Activated CD4-positive, alpha-beta T cell treated with anti-CD3 and anti-CD28 coated beads, Interleukin-2, amount 10 ng/mL, durations not matched to agents 7 days and 5 days (primary cell): ENCODE results near the gene ZNF771. TPM values are rescaled to one million over a fixed set of nuclear protein-coding genes. Genes with fewer than 3 reads are reported as not detected.
A peak's percentile ranks its signal among the peaks of the same experiment; 100 is the strongest.

Source experiments
- CTCF ChIA-PET: fragments of 350-600 bp; sonication (Branson Sonifier 250); formaldehyde crosslinking; loops from one replicate; lab custom pipeline; 2021; ENCODE audit warnings: antibody characterized with exemption; lab: Charles Lee
- POLR2A ChIA-PET: fragments of 350-600 bp; sonication (Branson Sonifier 250); formaldehyde crosslinking; loops from one replicate; lab custom pipeline; 2021; ENCODE audit warnings: antibody characterized with exemption; lab: Charles Lee
- DNase-seq: peaks from one replicate; pipeline ENCODE4 v3.0.0-alpha.2; 2020
- H3K27ac Mint-ChIP-seq: one replicate; pipeline ENCODE4 v1.8.0; 2021; ENCODE audit warnings: mild to moderate bottlenecking, moderate library complexity, mixed read lengths
- H3K27me3 Mint-ChIP-seq: one replicate; pipeline ENCODE4 v1.8.0; 2021; ENCODE audit warnings: mixed read lengths
- H3K36me3 Mint-ChIP-seq: one replicate; pipeline ENCODE4 v1.8.0; 2021; ENCODE audit warnings: low read depth, mixed read lengths
- H3K4me1 Mint-ChIP-seq: one replicate; pipeline ENCODE4 v1.8.0; 2021; ENCODE audit warnings: mixed read lengths
- H3K4me3 Mint-ChIP-seq: one replicate; pipeline ENCODE4 v1.8.0; 2021; ENCODE audit warnings: mild to moderate bottlenecking, moderate library complexity, mixed read lengths
- H3K9me3 Mint-ChIP-seq: one replicate; pipeline ENCODE4 v1.8.0; 2021; ENCODE audit warnings: mixed read lengths
- total RNA-seq, 2 experiments: library from RNA; stranded (reverse); gene quantifications; one replicate each; pipeline ENCODE4 v1.2.3, GENCODE V29; 2021

The ZNF771 gene
- total RNA-seq, 2 experiments from 2014 or later, result 3.4 to 3.7 TPM

- Mint-ChIP-seq H3K4me3 (peak overlapping the region; percentile 20), H3K36me3 (peaks cover 29% of the 10 kb centered on the region), H3K9me3 (no peaks in the 10 kb centered on the region), H3K27me3 (no peaks in the 10 kb centered on the region), H3K27ac (peak overlapping the region; percentile 20), H3K4me1 (peaks cover 25% of the 10 kb centered on the region)
- CTCF ChIA-PET, result interaction anchor here (1.8 to 2.0 kb wide), 2 partner anchors 10 to 16 kb away, joined by 6 to 7 read pairs; no protein-coding TSS in a partner anchor
- POLR2A ChIA-PET, result no interaction called here
- no peak for DNase-seq
These were observed 20.6 kb downstream of the ZNF771 start for GRCh38 chr16:30428055-30428454.

- H3K27me3 Mint-ChIP-seq, result no peaks in the 10 kb centered on the region
These were observed 21.9 kb downstream of the ZNF771 start for GRCh38 chr16:30429418-30429677.

GRCh38 chr16:30429678-30430427 is 22.4 kb downstream of the ZNF771 start, which contains the start of gene DCTPP1:
DCTPP1 (minus strand) TSS chr16:30430030; CDS start chr16:30429980, 50 bp downstream.
- Mint-ChIP-seq H3K4me3 (no peak within 1 kb of the TSS), H3K9me3 (no peaks in the 10 kb centered on the region), H3K27me3 (no peaks in the 10 kb centered on the region), H3K4me1 (peaks cover 38% of the 10 kb centered on the region), H3K36me3 (peaks cover 19% of the 10 kb centered on the region), H3K27ac (no peak within 1 kb of the TSS)
- peak; percentile 99 for DNase-seq
- ChIA-PET CTCF (interaction anchor here (0.6 to 2.1 kb wide), 54 partner anchors 9 to 375 kb away, joined by 3 to 17 read pairs (median 4); partner anchors contain the start of genes ITGAL, SEPTIN1, TBC1D10B and TBX6), POLR2A (interaction anchor here (0.5 to 1.1 kb wide), 8 partner anchors 12 to 206 kb away, joined by 3 to 6 read pairs (median 3); partner anchors contain the start of gene ZNF689)

More at GRCh38 chr16:30429418-30429677, 21.9 kb downstream of the ZNF771 start:
- POLR2A ChIA-PET, result interaction anchor here (0.5 to 1.0 kb wide), 6 partner anchors 11 to 205 kb away, joined by 3 to 6 read pairs (median 3); partner anchors contain the start of gene ZNF689
- CTCF ChIA-PET, result interaction anchor here (0.6 to 2.1 kb wide), 52 partner anchors 9 to 375 kb away, joined by 3 to 17 read pairs (median 4); partner anchors contain the start of genes ITGAL, SEPTIN1, TBC1D10B and TBX6
- Mint-ChIP-seq H3K9me3 (no peaks in the 10 kb centered on the region), H3K4me1 (peaks cover 33% of the 10 kb centered on the region), H3K27ac (no peak overlapping the region), H3K4me3 (no peak overlapping the region), H3K36me3 (peaks cover 19% of the 10 kb centered on the region)
- DNase-seq, result no peak

- Mint-ChIP-seq H3K4me3 (no peak overlapping the region), H3K36me3 (peaks cover 20% of the 10 kb centered on the region), H3K27me3 (no peaks in the 10 kb centered on the region), H3K27ac (no peak overlapping the region), H3K4me1 (peaks cover 41% of the 10 kb centered on the region), H3K9me3 (no peaks in the 10 kb centered on the region)
- POLR2A ChIA-PET, result interaction anchor here (0.6 to 1.1 kb wide), 6 partner anchors 13 to 205 kb away, joined by 3 to 6 read pairs (median 4); no protein-coding TSS in a partner anchor
- no peak for DNase-seq
- CTCF ChIA-PET, result interaction anchor here (0.8 to 2.1 kb wide), 35 partner anchors 9 to 339 kb away, joined by 3 to 17 read pairs (median 5); partner anchors contain the start of genes ITGAL, SEPTIN1, TBC1D10B and TBX6
These were observed 23.1 kb downstream of the ZNF771 start for GRCh38 chr16:30430428-30430970.

GRCh38 chr16:30434852-30435251 is 27.4 kb downstream of the ZNF771 start:
- Mint-ChIP-seq H3K4me1 (peaks cover 18% of the 10 kb centered on the region), H3K27me3 (no peaks in the 10 kb centered on the region), H3K27ac (no peak overlapping the region), H3K36me3 (peaks cover 1% of the 10 kb centered on the region), H3K4me3 (no peak overlapping the region), H3K9me3 (no peaks in the 10 kb centered on the region)
- no peak for DNase-seq
- ChIA-PET POLR2A (no interaction called here), CTCF (interaction anchor here (0.6 to 1.5 kb wide), 6 partner anchors 23 to 293 kb away, joined by 3 to 6 read pairs (median 4); no protein-coding TSS in a partner anchor)

- no peak for DNase-seq
- Mint-ChIP-seq H3K9me3 (no peaks in the 10 kb centered on the region), H3K4me3 (no peak overlapping the region), H3K27ac (no peak overlapping the region), H3K36me3 (peaks cover 4% of the 10 kb centered on the region), H3K27me3 (no peaks in the 10 kb centered on the region), H3K4me1 (peaks cover 19% of the 10 kb centered on the region)
- CTCF ChIA-PET, result interaction anchor here (1.3 to 1.5 kb wide), 2 partner anchors 12 to 21 kb away, joined by 4 read pairs; no protein-coding TSS in a partner anchor
- POLR2A ChIA-PET, result no interaction called here
These were observed 30.2 kb downstream of the ZNF771 start for GRCh38 chr16:30437511-30438046.

- H3K4me3 Mint-ChIP-seq, result no peak overlapping the region
- H3K27ac Mint-ChIP-seq, result no peak overlapping the region
- H3K27me3 Mint-ChIP-seq, result no peaks in the 10 kb centered on the region
- ChIA-PET POLR2A (no interaction called here), CTCF (interaction anchor here (0.6 to 2.7 kb wide), 4 partner anchors 9 to 176 kb away, joined by 4 to 11 read pairs (median 6); partner anchors contain the start of gene DCTPP1)
- no peak for DNase-seq
- no peaks in the 10 kb centered on the region for H3K9me3 Mint-ChIP-seq
- peaks cover 15% of the 10 kb centered on the region for H3K36me3 Mint-ChIP-seq
- H3K4me1 Mint-ChIP-seq, result peaks cover 25% of the 10 kb centered on the region
These were observed 31.4 kb downstream of the ZNF771 start for GRCh38 chr16:30438835-30439234.

- POLR2A ChIA-PET, result no interaction called here
- Mint-ChIP-seq H3K27me3 (no peaks in the 10 kb centered on the region), H3K36me3 (peaks cover 25% of the 10 kb centered on the region), H3K27ac (no peak overlapping the region), H3K9me3 (no peaks in the 10 kb centered on the region), H3K4me3 (no peak overlapping the region), H3K4me1 (peaks cover 25% of the 10 kb centered on the region)
- no peak for DNase-seq
- CTCF ChIA-PET, result interaction anchor here (1.8 to 2.7 kb wide), 2 partner anchors 10 to 175 kb away, joined by 5 to 11 read pairs; partner anchors contain the start of gene DCTPP1
These were observed 32.4 kb downstream of the ZNF771 start for GRCh38 chr16:30439720-30440348.

GRCh38 chr16:30443631-30444030 is 36.2 kb downstream of the ZNF771 start:
- DNase-seq, result no peak
- Mint-ChIP-seq H3K4me1 (peaks cover 50% of the 10 kb centered on the region), H3K4me3 (peak overlapping the region; percentile 88), H3K36me3 (peaks cover 32% of the 10 kb centered on the region), H3K27me3 (no peaks in the 10 kb centered on the region), H3K27ac (peak overlapping the region; percentile 7), H3K9me3 (no peaks in the 10 kb centered on the region)
- ChIA-PET POLR2A (no interaction called here), CTCF (interaction anchor here (1.1 to 2.4 kb wide), 5 partner anchors 14 to 92 kb away, joined by 3 to 9 read pairs (median 6); partner anchors contain the start of gene DCTPP1)

GRCh38 chr16:30444231-30445148 is 37.1 kb downstream of the ZNF771 start:
- POLR2A ChIA-PET, result interaction anchor here (1.0 kb wide), 1 partner anchor 27 kb away, joined by 3 read pairs; no protein-coding TSS in a partner anchor

GRCh38 chr16:30445149-30445407 is 37.7 kb downstream of the ZNF771 start:
- Mint-ChIP-seq H3K9me3 (no peaks in the 10 kb centered on the region), H3K27ac (peak overlapping the region; percentile 75), H3K36me3 (peaks cover 32% of the 10 kb centered on the region), H3K4me1 (peaks cover 56% of the 10 kb centered on the region), H3K27me3 (no peaks in the 10 kb centered on the region), H3K4me3 (peak overlapping the region; percentile 88)
- POLR2A ChIA-PET, result interaction anchor here (1.0 kb wide), 1 partner anchor 27 kb away, joined by 3 read pairs; no protein-coding TSS in a partner anchor
- DNase-seq, result no peak
- CTCF ChIA-PET, result interaction anchor here (0.5 to 2.4 kb wide), 5 partner anchors 12 to 340 kb away, joined by 3 to 9 read pairs (median 5); no protein-coding TSS in a partner anchor

More at GRCh38 chr16:30444231-30445148, 37.1 kb downstream of the ZNF771 start:
- CTCF ChIA-PET, result interaction anchor here (0.5 to 2.4 kb wide), 9 partner anchors 12 to 341 kb away, joined by 3 to 9 read pairs (median 4); partner anchors contain the start of gene DCTPP1
- Mint-ChIP-seq H3K36me3 (peaks cover 32% of the 10 kb centered on the region), H3K4me1 (peaks cover 53% of the 10 kb centered on the region), H3K4me3 (peak overlapping the region; percentile 88), H3K27me3 (no peaks in the 10 kb centered on the region), H3K9me3 (no peaks in the 10 kb centered on the region), H3K27ac (peak overlapping the region; percentile 75)
- no peak for DNase-seq
